Body of pancreas (tissue), 4 donors: ENCODE results near the gene TPD52L1. TPM values are rescaled to one million over a fixed set of nuclear protein-coding genes. Genes with fewer than 3 reads are reported as not detected.
"Not testable (repeated sequence)": the region's sequence is repeated elsewhere in the genome, so short reads cannot be mapped to it uniquely, and the experiment has no call there.

Experiments
- ATAC-seq: fragments of 150-250 bp; one replicate; pipeline ENCODE4 v1.9.1; 2016
- DNase-seq, 4 donors: peaks; one replicate each; pipeline ENCODE4 v3.0.0-alpha.2; 2019
- H3K27ac ChIP-seq, 4 donors: fragments of 200-600 bp; sonication (generic); 1 replicate in 3 of 4; 2 replicates in 1 of 4; pipeline versions ENCODE4 v1.5.1 to v1.6.1; 2016 to 2019; ENCODE audit warnings: mild to moderate bottlenecking in 1 of 4, mixed read lengths in 1 of 4, moderate library complexity in 1 of 4
- H3K27me3 ChIP-seq, 2 donors: fragments of 200-600 bp; sonication (generic); one replicate each; pipeline ENCODE4 v1.6.0; 2016; ENCODE audit warnings: mild to moderate bottlenecking in 1 of 2
- H3K36me3 ChIP-seq, 2 donors: fragments of 200-600 bp; sonication (generic); replicated peaks in 1 of 2; 2 replicates each; pipeline ENCODE4 v1.5.1; 2016; ENCODE audit warnings: low read depth in 2 of 2; ENCODE audit not compliant: insufficient read depth in 1 of 2
- H3K4me1 ChIP-seq: fragments of 200-600 bp; sonication (generic); one replicate; pipeline ENCODE4 v1.6.0; 2016
- H3K4me3 ChIP-seq, 2 donors: fragments of 200-600 bp; sonication (generic); 1 replicate in 1 of 2; 2 replicates in 1 of 2; pipeline ENCODE4 v1.5.1; 2016 to 2019
- H3K9me3 ChIP-seq, 3 donors: fragments of 200-600 bp; sonication (generic); 1 replicate in 2 of 3; 2 replicates in 1 of 3; pipeline ENCODE4 v1.5.1; 2016
- CTCF ChIP-seq, 7 experiments: fragments of 450-650 bp in 4 of 7; fragments of 200-600 bp in 3 of 7; sonication (generic) in 3 of 7; IDR thresholded peaks; one replicate each; pipeline ENCODE4 v1.5.1; 2016 to 2019; ENCODE audit warnings: antibody characterized with exemption in 7 of 7
- POLR2A ChIP-seq, 3 donors: fragments of 450-650 bp; IDR thresholded peaks; one replicate each; pipeline ENCODE4 v1.6.1; 2016; ENCODE audit warnings: antibody characterized with exemption in 3 of 3, mild to moderate bottlenecking in 2 of 3
- WGBS, 2 donors: methylation state at CpG; one replicate each; pipeline ENCODE4 v1.1.5; 2017; 5-methylcytosine and 5-hydroxymethylcytosine counted together
- intact Hi-C: fragments of 100-400 bp; cut with DNase I; formaldehyde crosslinking; loops from one replicate; pipeline ENCODE4 v1.15.1; 2023
- total RNA-seq, 2 donors: library from RNA; depleted of rRNA; stranded (reverse); fragments of >200 nt; gene quantifications; one replicate each; pipeline ENCODE4 v1.1.0, GENCODE V29; 2016

The TPD52L1 gene
- total RNA-seq, 2 donors from 2014 or later: 33.3 to 101 TPM

- intact Hi-C loops: loop anchor here (10.0 kb wide), 1 partner anchor 150 kb away; the partner anchor contains the start of gene HDDC2
- Histone ChIP-seq H3K4me1 (peaks cover 15% of the 10 kb centered on the region), H3K27ac (peak overlapping the region; percentile 63 to 80 (median 72)), H3K27me3 (no peaks in the 10 kb centered on the region), H3K4me3 (peak overlapping the region; percentile 59 to 64), H3K36me3 (no peaks in the 10 kb centered on the region), H3K9me3 (no peaks in the 10 kb centered on the region)
- 12 to 15% methylated on average over 14 of the region's 14 CpGs for whole genome bisulfite sequencing, 2 donors
- ATAC-seq (peak; percentile 55), DNase-seq (peak; percentile 63 to 75 (median 68))
- TF ChIP-seq POLR2A (IDR thresholded peaks at IDR 0.05) (no peak), CTCF (IDR thresholded peaks at IDR 0.05) (peak in 6 of 7 experiments; percentile 24 to 62 (median 47))
These were observed 1.2 kb downstream of the TPD52L1 start for GRCh38 chr6:125154761-125155135.

- 84 to 85% methylated on average over 2 of the region's 2 CpGs for WGBS, 2 donors
- Histone ChIP-seq H3K9me3 (no peaks in the 10 kb centered on the region), H3K36me3 (no peaks in the 10 kb centered on the region), H3K4me1 (peaks cover 15% of the 10 kb centered on the region), H3K27me3 (no peaks in the 10 kb centered on the region), H3K27ac (peak overlapping the region in 2 of 4 donors; percentile 67 to 80), H3K4me3 (no peak overlapping the region)
- DNase-seq: no peak
- TF ChIP-seq POLR2A (IDR thresholded peaks at IDR 0.05) (no peak), CTCF (IDR thresholded peaks at IDR 0.05) (no peak)
- no peak for ATAC-seq
- intact Hi-C loops: loop anchor here (10.0 kb wide), 1 partner anchor 149 kb away; the partner anchor contains the start of gene HDDC2
These were observed 1.8 kb downstream of the TPD52L1 start for GRCh38 chr6:125155344-125155743.

- H3K4me3 ChIP-seq: no peak overlapping the region
- H3K36me3 ChIP-seq: no peaks in the 10 kb centered on the region
- DNase-seq (no peak), ATAC-seq (no peak)
- H3K4me1 ChIP-seq: peaks cover 15% of the 10 kb centered on the region
- no peak for TF ChIP-seq CTCF (IDR thresholded peaks at IDR 0.05)
- no peak for TF ChIP-seq POLR2A (IDR thresholded peaks at IDR 0.05)
- no peaks in the 10 kb centered on the region for H3K9me3 ChIP-seq
- 77 to 91% methylated on average over 4 of the region's 4 CpGs for WGBS, 2 donors
- no peaks in the 10 kb centered on the region for H3K27me3 ChIP-seq
- no peak overlapping the region for H3K27ac ChIP-seq
- intact Hi-C loops: loop anchor here (10.0 kb wide), 1 partner anchor 148 kb away; the partner anchor contains the start of gene HDDC2
These were observed 2.9 kb downstream of the TPD52L1 start for GRCh38 chr6:125156496-125156895.

- no peaks in the 10 kb centered on the region for H3K27me3 ChIP-seq
- ATAC-seq (no peak), DNase-seq (no peak)
- H3K4me1 ChIP-seq: peaks cover 15% of the 10 kb centered on the region
- WGBS, 2 donors: 58 to 59% methylated on average over 3 of the region's 3 CpGs
- TF ChIP-seq CTCF (IDR thresholded peaks at IDR 0.05) (no peak), POLR2A (IDR thresholded peaks at IDR 0.05) (no peak)
- no peaks in the 10 kb centered on the region for H3K36me3 ChIP-seq
- no peak overlapping the region for H3K4me3 ChIP-seq
- H3K9me3 ChIP-seq: no peaks in the 10 kb centered on the region
- H3K27ac ChIP-seq: no peak overlapping the region
- intact Hi-C loops: loop anchor here (10.0 kb wide), 1 partner anchor 148 kb away; the partner anchor contains the start of gene HDDC2
These were observed 3.7 kb downstream of the TPD52L1 start for GRCh38 chr6:125157280-125157679.

GRCh38 chr6:125157725-125158124 lies 4.2 kb downstream of the TPD52L1 start:
- WGBS, 2 donors: 74 to 78% methylated on average over 9 of the region's 9 CpGs
- Histone ChIP-seq H3K4me1 (peaks cover 15% of the 10 kb centered on the region), H3K4me3 (no peak overlapping the region), H3K36me3 (no peaks in the 10 kb centered on the region), H3K27me3 (no peaks in the 10 kb centered on the region), H3K27ac (no peak overlapping the region), H3K9me3 (no peaks in the 10 kb centered on the region)
- ATAC-seq (no peak), DNase-seq (no peak)
- intact Hi-C loops: loop anchor here (10.0 kb wide), 1 partner anchor 147 kb away; the partner anchor contains the start of gene HDDC2
- no peak for TF ChIP-seq CTCF (IDR thresholded peaks at IDR 0.05)
- no peak for TF ChIP-seq POLR2A (IDR thresholded peaks at IDR 0.05)

- H3K4me3 ChIP-seq, H3K27me3 ChIP-seq, H3K27ac ChIP-seq, H3K4me1 ChIP-seq, DNase-seq, H3K36me3 ChIP-seq, H3K9me3 ChIP-seq, intact Hi-C loops, ATAC-seq: not testable (repeated sequence)
- WGBS, 2 donors: 94 to 95% methylated on average over 4 of the region's 4 CpGs
These were observed 9.8 kb downstream of the TPD52L1 start for GRCh38 chr6:125163339-125163738.
